Measurements from ENCODE around the gene BRSK2.
A peak's percentile ranks its signal among the peaks of the same experiment; 100 is the strongest.

The BRSK2 gene

DNA sequence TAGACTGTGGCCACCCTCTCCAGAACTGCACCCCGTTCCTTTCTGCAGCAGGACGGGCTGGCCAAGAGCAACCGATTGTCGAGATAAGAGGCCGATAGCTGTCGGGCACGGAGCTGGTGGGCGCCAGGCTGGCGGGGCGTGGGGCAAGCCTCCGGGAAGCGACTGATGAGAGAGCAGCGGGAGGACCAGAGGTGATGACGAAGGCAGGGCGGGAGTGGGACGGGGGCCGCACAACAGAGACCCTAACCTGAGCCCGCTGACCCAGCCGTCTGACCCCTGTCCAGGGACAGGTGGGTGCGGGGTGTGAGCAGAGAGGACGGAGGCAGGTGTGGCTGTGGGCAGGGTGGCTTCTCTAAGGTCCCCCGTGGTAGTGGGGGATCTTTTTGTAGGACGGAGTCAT lies 7.3 kb upstream of the BRSK2 start:
- POLR2A ChIA-PET, result interaction anchor here (0.7 kb wide), 1 partner anchor 55 kb away, joined by 3 read pairs; no protein-coding TSS in a partner anchor
- CTCF ChIA-PET, result interaction anchor here (0.7 kb wide), 1 partner anchor 10 kb away, joined by 3 read pairs; no protein-coding TSS in a partner anchor

DNA sequence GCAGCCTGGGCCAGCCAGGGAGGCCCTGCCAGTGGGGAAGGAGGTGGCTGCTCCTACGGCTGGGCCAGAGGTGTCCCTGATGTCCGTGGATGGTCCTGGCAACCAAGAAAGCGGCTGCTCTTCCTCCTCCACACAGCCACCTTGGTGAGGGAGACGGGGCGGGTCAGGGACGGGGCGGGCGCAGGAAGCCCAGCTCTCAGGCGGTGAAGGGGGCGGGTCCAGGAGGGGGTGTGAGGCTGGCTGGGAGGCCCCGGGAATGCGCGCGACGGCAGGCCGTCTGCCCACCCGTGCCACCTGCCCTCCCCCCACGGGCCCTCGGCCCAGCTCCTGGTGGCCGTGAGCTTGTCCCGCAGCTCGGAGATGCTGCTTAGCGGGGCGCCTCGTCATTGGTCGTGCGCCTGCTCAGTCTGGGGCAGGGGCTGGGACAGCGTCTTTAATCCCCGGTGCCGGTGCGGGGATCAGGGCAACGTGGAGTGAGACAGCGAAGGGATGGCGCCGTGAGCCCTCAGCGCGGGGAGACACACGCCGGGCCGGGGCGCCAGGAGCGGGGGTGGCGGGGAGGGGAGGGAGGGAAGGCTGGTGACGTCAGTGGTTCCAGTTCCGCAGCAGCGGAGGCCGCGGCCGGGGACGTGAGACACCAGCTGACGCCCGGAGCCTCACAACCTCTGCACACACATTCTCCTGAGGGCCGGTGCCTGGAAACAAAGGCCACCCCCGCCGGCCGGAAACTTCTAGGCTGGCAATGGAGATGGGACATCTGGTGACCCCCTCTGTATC lies 6.7 kb upstream of the BRSK2 start:
- H3K4me1 ChIP-seq (ENCODE audit: control insufficient read depth, insufficient read depth, low read length), result no peaks in the 10 kb centered on the region
- CTCF ChIA-PET, result interaction anchor here (0.7 kb wide), 1 partner anchor 10 kb away, joined by 3 read pairs; no protein-coding TSS in a partner anchor
- H3K4me3 ChIP-seq (ENCODE audit: low read depth, low read length), result peak overlapping the region; percentile 47
- no peaks in the 10 kb centered on the region for H3K9me3 ChIP-seq (ENCODE audit: control insufficient read depth, insufficient read depth, low read depth, low read length)
- H3K36me3 ChIP-seq (ENCODE audit: control insufficient read depth in 2 of 2, insufficient read depth in 1 of 2, low read length in 2 of 2), result no peaks in the 10 kb centered on the region
- POLR2A ChIA-PET, result interaction anchor here (0.6 to 1.0 kb wide), 3 partner anchors 55 to 190 kb away, joined by 3 to 4 read pairs (median 3); partner anchors contain the start of gene TOLLIP
- H3K27ac ChIP-seq (ENCODE audit: extremely low read depth, low read depth, low read length), result peak overlapping the region; percentile 16; the same call in 1 of the 2 replicates
- TF ChIP-seq, protein P1, sequence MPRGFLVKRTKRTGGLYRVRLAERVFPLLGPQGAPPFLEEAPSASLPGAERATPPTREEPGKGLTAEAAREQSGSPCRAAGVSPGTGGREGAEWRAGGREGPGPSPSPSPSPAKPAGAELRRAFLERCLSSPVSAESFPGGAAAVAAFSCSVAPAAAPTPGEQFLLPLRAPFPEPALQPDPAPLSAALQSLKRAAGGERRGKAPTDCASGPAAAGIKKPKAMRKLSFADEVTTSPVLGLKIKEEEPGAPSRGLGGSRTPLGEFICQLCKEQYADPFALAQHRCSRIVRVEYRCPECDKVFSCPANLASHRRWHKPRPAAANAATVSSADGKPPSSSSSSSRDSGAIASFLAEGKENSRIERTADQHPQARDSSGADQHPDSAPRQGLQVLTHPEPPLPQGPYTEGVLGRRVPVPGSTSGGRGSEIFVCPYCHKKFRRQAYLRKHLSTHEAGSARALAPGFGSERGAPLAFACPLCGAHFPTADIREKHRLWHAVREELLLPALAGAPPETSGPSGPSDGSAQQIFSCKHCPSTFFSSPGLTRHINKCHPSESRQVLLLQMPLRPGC (tag by site-specific recombination; IDR thresholded peaks at IDR 0.05), result no peak
- TF ChIP-seq ZNF621 (tag by site-specific recombination; IDR thresholded peaks at IDR 0.05) (no peak), PRDM1 (tag by site-specific recombination; IDR thresholded peaks at IDR 0.05) (no peak), OSR2 (tag by site-specific recombination; IDR thresholded peaks at IDR 0.05) (no peak), ZNF155 (tag by site-specific recombination; IDR thresholded peaks at IDR 0.05) (no peak), HOXD13 (CRISPR knock-in tag; IDR thresholded peaks at IDR 0.05; ENCODE audit: borderline replicate concordance) (no peak), GLIS2 (tag by site-specific recombination; IDR thresholded peaks at IDR 0.05) (peak; percentile 83), ZNF426 (tag by site-specific recombination; IDR thresholded peaks at IDR 0.05) (no peak), ZEB2 (tag by site-specific recombination; IDR thresholded peaks at IDR 0.05) (0 out of 2 replicates have a peak, but pooled peaks have one; percentile 45), ZNF600 (tag by site-specific recombination; IDR thresholded peaks at IDR 0.05) (no peak), KLF16 (tag by site-specific recombination; IDR thresholded peaks at IDR 0.05) (0 out of 2 replicates have a peak, but pooled peaks have one; percentile 33), ZNF48 (tag by site-specific recombination; IDR thresholded peaks at IDR 0.05) (no peak), ZNF341 (tag by site-specific recombination; IDR thresholded peaks at IDR 0.05; ENCODE audit: low read depth) (0 out of 2 replicates have a peak, but pooled peaks have one; percentile 6), ZNF670 (tag by site-specific recombination; IDR thresholded peaks at IDR 0.05; ENCODE audit: low read depth) (no peak), ZNF335 (tag by site-specific recombination; conservative IDR thresholded peaks at IDR 0.05) (peak; percentile 75), GFI1B (tag by site-specific recombination; IDR thresholded peaks at IDR 0.05) (no peak)
- TF ChIP-seq, protein P2, sequence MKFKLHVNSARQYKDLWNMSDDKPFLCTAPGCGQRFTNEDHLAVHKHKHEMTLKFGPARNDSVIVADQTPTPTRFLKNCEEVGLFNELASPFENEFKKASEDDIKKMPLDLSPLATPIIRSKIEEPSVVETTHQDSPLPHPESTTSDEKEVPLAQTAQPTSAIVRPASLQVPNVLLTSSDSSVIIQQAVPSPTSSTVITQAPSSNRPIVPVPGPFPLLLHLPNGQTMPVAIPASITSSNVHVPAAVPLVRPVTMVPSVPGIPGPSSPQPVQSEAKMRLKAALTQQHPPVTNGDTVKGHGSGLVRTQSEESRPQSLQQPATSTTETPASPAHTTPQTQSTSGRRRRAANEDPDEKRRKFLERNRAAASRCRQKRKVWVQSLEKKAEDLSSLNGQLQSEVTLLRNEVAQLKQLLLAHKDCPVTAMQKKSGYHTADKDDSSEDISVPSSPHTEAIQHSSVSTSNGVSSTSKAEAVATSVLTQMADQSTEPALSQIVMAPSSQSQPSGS (tag by site-specific recombination; IDR thresholded peaks at IDR 0.05; ENCODE audit: low read depth), result peak; percentile 87
- TF ChIP-seq, protein P3, sequence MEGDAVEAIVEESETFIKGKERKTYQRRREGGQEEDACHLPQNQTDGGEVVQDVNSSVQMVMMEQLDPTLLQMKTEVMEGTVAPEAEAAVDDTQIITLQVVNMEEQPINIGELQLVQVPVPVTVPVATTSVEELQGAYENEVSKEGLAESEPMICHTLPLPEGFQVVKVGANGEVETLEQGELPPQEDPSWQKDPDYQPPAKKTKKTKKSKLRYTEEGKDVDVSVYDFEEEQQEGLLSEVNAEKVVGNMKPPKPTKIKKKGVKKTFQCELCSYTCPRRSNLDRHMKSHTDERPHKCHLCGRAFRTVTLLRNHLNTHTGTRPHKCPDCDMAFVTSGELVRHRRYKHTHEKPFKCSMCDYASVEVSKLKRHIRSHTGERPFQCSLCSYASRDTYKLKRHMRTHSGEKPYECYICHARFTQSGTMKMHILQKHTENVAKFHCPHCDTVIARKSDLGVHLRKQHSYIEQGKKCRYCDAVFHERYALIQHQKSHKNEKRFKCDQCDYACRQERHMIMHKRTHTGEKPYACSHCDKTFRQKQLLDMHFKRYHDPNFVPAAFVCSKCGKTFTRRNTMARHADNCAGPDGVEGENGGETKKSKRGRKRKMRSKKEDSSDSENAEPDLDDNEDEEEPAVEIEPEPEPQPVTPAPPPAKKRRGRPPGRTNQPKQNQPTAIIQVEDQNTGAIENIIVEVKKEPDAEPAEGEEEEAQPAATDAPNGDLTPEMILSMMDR (tag by site-specific recombination; IDR thresholded peaks at IDR 0.05), result peak; percentile 20; the same call in 1 of the 2 replicates

More for the DNA sequence above, 7.3 kb upstream of the BRSK2 start:
- H3K9me3 ChIP-seq (ENCODE audit: control insufficient read depth, insufficient read depth, low read depth, low read length), result no peaks in the 10 kb centered on the region
- no peak overlapping the region for H3K4me3 ChIP-seq (ENCODE audit: low read depth, low read length)
- H3K27ac ChIP-seq (ENCODE audit: extremely low read depth, low read depth, low read length), result no peak overlapping the region; the same call in 1 of the 2 replicates
- no peaks in the 10 kb centered on the region for H3K4me1 ChIP-seq (ENCODE audit: control insufficient read depth, insufficient read depth, low read length)
- TF ChIP-seq MEIS1 (CRISPR knock-in tag; IDR thresholded peaks at IDR 0.05; ENCODE audit: borderline replicate concordance) (no peak), KLF7 (tag by site-specific recombination; IDR thresholded peaks at IDR 0.05; ENCODE audit: borderline replicate concordance) (no peak), ZNF610 (tag by site-specific recombination; IDR thresholded peaks at IDR 0.05; ENCODE audit: borderline replicate concordance) (no peak), ZNF146 (tag by site-specific recombination; IDR thresholded peaks at IDR 0.05) (no peak), ZNF768 (tag by site-specific recombination; IDR thresholded peaks at IDR 0.05) (no peak), ZBTB48 (tag by site-specific recombination; IDR thresholded peaks at IDR 0.05) (no peak), OSR2 (tag by site-specific recombination; IDR thresholded peaks at IDR 0.05) (no peak), ZNF837 (tag by site-specific recombination; IDR thresholded peaks at IDR 0.05) (no peak), YY1 (tag by site-specific recombination; IDR thresholded peaks at IDR 0.05) (no peak), ZNF350 (tag by site-specific recombination; IDR thresholded peaks at IDR 0.05) (no peak), SP3 (tag by site-specific recombination; IDR thresholded peaks at IDR 0.05) (no peak), KLF10 (tag by site-specific recombination; IDR thresholded peaks at IDR 0.05) (no peak), ZNF791 (tag by site-specific recombination; IDR thresholded peaks at IDR 0.05) (no peak), ZBTB8A (tag by site-specific recombination; IDR thresholded peaks at IDR 0.05) (no peak)
- TF ChIP-seq, protein P4, sequence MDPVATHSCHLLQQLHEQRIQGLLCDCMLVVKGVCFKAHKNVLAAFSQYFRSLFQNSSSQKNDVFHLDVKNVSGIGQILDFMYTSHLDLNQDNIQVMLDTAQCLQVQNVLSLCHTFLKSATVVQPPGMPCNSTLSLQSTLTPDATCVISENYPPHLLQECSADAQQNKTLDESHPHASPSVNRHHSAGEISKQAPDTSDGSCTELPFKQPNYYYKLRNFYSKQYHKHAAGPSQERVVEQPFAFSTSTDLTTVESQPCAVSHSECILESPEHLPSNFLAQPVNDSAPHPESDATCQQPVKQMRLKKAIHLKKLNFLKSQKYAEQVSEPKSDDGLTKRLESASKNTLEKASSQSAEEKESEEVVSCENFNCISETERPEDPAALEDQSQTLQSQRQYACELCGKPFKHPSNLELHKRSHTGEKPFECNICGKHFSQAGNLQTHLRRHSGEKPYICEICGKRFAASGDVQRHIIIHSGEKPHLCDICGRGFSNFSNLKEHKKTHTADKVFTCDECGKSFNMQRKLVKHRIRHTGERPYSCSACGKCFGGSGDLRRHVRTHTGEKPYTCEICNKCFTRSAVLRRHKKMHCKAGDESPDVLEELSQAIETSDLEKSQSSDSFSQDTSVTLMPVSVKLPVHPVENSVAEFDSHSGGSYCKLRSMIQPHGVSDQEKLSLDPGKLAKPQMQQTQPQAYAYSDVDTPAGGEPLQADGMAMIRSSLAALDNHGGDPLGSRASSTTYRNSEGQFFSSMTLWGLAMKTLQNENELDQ (tag by site-specific recombination; IDR thresholded peaks at IDR 0.05; ENCODE audit: low read depth), result no peak
- TF ChIP-seq, protein P5, sequence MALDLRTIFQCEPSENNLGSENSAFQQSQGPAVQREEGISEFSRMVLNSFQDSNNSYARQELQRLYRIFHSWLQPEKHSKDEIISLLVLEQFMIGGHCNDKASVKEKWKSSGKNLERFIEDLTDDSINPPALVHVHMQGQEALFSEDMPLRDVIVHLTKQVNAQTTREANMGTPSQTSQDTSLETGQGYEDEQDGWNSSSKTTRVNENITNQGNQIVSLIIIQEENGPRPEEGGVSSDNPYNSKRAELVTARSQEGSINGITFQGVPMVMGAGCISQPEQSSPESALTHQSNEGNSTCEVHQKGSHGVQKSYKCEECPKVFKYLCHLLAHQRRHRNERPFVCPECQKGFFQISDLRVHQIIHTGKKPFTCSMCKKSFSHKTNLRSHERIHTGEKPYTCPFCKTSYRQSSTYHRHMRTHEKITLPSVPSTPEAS (tag by site-specific recombination; IDR thresholded peaks at IDR 0.05), result no peak
- H3K36me3 ChIP-seq (ENCODE audit: control insufficient read depth in 2 of 2, insufficient read depth in 1 of 2, low read length in 2 of 2), result no peaks in the 10 kb centered on the region

Data from HEK293 (cell line).